GM12873 (cell line): ENCODE results near the gene BRME1.

Source experiments
- CTCF ChIP-seq: IDR thresholded peaks from 2 replicates; pipeline ENCODE4 v1.5.1; 2012; ENCODE audit warnings: low read depth, mild to moderate bottlenecking, moderate library complexity, low read length, control low read depth; ENCODE audit not compliant: insufficient read depth; ENCODE audit errors: missing control alignments

The BRME1 gene

GRCh38 chr19:13849991-13850909 lies 55.7 kb downstream of the BRME1 start:
- no peak for TF ChIP-seq CTCF

DNA sequence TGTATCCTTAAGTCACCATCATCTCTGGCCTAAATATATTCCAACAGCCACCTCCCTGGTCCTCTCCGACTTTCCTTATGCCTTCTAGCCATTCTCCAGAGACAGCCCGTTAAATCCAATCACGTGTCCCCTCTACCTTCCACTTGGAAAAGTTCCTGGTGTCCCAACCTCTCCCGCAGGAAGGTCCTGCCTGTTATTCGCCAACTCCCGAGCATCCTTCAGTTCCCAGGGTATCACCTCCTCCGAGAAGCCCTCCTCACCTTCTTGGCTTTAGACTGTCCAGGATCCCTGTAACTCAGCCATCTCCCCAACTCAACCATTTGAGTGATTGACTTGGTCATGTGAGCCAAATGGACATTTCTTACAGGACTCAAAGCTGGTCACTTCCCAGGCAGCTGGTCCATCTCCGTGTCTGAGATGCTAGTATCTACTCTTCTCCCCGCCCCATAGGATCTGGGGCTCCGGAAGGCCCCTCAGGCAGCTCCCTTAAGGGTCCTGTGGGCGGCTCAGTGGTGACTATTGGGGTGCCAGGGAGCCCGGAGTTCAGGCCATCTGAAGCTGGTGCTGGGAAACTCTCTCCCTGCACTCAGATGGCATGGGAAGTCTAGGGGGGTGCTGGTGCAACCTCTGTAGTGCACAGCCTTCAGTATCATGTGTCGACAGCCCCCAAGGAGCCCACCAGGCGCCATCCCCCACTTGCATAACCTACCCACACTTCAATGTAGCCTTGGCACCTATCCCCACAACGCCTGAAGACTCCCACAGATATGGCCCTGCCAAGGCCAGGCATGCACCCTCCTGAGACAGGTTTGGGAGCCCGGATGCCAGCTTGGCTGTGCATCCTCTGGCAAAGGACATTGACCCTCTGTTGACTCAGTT lies 56.9 kb downstream of the BRME1 start:
- no peak for TF ChIP-seq CTCF

- no peak for TF ChIP-seq CTCF
These were observed 57.6 kb downstream of the BRME1 start for GRCh38 chr19:13848340-13848677.

DNA sequence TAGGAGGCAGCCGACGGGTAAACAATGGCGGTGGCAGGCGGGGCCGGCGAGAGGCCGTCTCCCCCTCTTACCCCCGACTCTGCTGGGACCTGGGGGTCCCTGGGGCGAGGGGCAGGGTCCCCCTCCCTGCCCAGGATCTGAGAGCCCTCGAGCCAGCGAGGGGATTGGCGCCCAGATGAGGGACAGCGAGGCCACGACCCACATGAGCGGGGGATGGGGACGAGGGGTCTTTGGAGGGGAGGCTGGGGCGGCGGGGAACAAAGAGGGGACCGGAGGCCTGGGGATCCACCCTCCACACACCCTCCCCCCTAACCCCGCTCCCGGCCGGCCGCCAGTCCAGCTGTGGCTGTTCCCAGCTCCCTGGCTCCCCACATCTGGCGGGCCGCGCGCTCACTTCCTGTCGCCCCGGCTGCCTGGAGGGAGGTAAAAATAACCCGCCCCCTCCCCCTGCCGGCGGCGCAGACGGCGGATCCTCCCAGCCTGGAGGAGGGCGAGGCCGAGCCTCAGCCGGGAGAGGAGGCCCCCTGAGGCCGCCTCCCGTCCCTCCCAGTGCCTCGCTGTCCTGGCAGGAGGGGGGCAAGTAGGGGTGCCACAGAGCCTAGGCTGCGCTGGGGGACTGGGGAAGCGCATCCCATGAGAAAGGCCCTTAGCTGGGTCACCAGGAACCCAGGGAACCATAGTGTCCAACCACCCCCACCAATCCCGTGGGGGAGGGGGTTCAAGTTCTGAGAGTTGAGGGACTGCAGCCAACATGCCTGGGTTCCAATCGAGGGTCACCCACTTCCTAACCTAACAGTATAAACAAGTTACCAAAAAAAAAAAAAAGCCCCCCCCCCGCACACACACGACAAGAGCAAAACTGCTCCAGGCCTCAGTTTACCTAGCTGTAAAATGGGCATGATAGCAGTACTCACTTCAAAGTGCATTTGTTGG lies 58.2 kb downstream of the BRME1 start:
- TF ChIP-seq CTCF, result no peak

- TF ChIP-seq CTCF, result no peak
These were observed 59.1 kb downstream of the BRME1 start for GRCh38 chr19:13846557-13847406.

DNA sequence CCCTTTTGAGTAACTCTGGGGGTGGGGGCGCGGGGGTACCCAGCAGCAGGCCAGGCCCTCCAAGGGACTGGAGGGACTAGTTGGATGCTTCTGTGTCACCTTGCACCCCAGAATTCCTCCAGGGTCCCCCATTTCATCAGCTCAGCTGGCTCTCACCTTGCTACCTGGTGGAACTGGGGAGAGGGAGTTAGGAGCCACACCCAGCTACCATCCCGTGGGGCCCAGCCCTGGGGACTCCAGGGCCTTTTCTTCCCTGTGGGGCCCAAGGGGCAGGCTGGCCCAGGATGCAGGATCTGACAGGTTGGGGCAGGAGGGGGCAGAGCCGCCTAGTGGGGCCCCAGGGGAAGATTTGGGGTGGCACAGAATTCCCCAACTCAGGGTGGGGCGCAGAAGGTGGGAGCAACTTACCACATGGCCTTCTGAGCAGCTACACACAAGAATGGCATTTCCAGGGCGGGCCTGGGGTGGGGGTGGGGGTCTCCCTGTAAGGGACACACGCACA lies 61.7 kb downstream of the BRME1 start:
- no peak for TF ChIP-seq CTCF
